ENCODE data around the gene PRKCZ. TPM values are rescaled to one million over a fixed set of nuclear protein-coding genes. Genes with fewer than 3 reads are reported as not detected.

The PRKCZ gene
- total and polyA plus RNA-seq, 2 experiments from 2014 or later, result 26.2 to 36.9 TPM

- TF ChIP-seq ZNF331 (CRISPR knock-in tag; IDR thresholded peaks at IDR 0.05; ENCODE audit: low read depth) (no peak), EZH2 (IDR thresholded peaks at IDR 0.05; ENCODE audit: low read depth, unreplicated experiment) (no peak), ETS1 (IDR thresholded peaks at IDR 0.05) (no peak), STAT1 (IDR thresholded peaks at IDR 0.05; ENCODE audit: unreplicated experiment) (no peak), CTCF (conservative IDR thresholded peaks at IDR 0.05; ENCODE audit: low read depth in 2 of 2) (no peak), ZNF114 (CRISPR knock-in tag; IDR thresholded peaks at IDR 0.05) (no peak), POLR2AphosphoS5 (IDR thresholded peaks at IDR 0.05; ENCODE audit: low read depth) (no peak), EZH2phosphoT487 (IDR thresholded peaks at IDR 0.05; ENCODE audit: unreplicated experiment) (no peak)
Observed at GRCh38 chr1:2198571-2198970, 148.4 kb downstream of the PRKCZ start.

GRCh38 chr1:2199042-2199810, 149.0 kb downstream of the PRKCZ start:
- Histone ChIP-seq H4K20me1 (replicated peaks; ENCODE audit: insufficient read depth) (no peaks in the 10 kb centered on the region), H3K27me3 (ENCODE audit: insufficient read depth) (no peaks in the 10 kb centered on the region), H3K79me2 (replicated peaks; ENCODE audit: insufficient read depth) (no peaks in the 10 kb centered on the region; the same call in 1 of the 2 replicates), H3K9me2 (ENCODE audit: insufficient read depth) (no peaks in the 10 kb centered on the region), H3K4me3 (peak overlapping the region; percentile 38; the same call in 1 of the 2 replicates), H3F3A (replicated peaks; ENCODE audit: low read depth) (peaks cover 4% of the 10 kb centered on the region; the same call in 1 of the 2 replicates), H3K4me2 (peak overlapping the region; percentile 40), H3K27ac (ENCODE audit: low read depth) (no peak overlapping the region), H3K36me3 (ENCODE audit: insufficient read depth) (no peaks in the 10 kb centered on the region), H2AFZ (peak overlapping the region; percentile 76; the same call in 1 of the 2 replicates), H3K4me1 (ENCODE audit: insufficient read depth) (0 out of 2 replicates have a peak, but pooled peaks cover 5% of the 10 kb centered on the region)
- peak; percentile 69 for TF ChIP-seq POLR2AphosphoS5 (IDR thresholded peaks at IDR 0.05; ENCODE audit: low read depth)
- peak; percentile 25 to 31; a peak in 3 of 4 replicates for TF ChIP-seq CTCF (conservative IDR thresholded peaks at IDR 0.05; ENCODE audit: low read depth in 2 of 2)
- TF ChIP-seq EZH2phosphoT487 (IDR thresholded peaks at IDR 0.05; ENCODE audit: unreplicated experiment), result no peak
- no peak for TF ChIP-seq STAT1 (IDR thresholded peaks at IDR 0.05; ENCODE audit: unreplicated experiment)
- DNase-seq (ENCODE audit: low spot score), result peak; percentile 86
- no peak overlapping the region; the same call in none of the 2 replicates for H3K27ac Mint-ChIP-seq
- peaks cover 9% of the 10 kb centered on the region; the same call in 2 of the 3 replicates for H3K4me1 Mint-ChIP-seq
- no peaks in the 10 kb centered on the region for H3K36me3 Mint-ChIP-seq (ENCODE audit: low read depth)
- H3K4me3 Mint-ChIP-seq, result peak overlapping the region; percentile 76
- peak; percentile 77 for ATAC-seq
- no peaks in the 10 kb centered on the region for H3K9me3 Mint-ChIP-seq
- peaks cover 10% of the 10 kb centered on the region for H3K27me3 Mint-ChIP-seq (ENCODE audit: insufficient read depth, low read depth, poor library complexity)

More at GRCh38 chr1:2198571-2198970, 148.4 kb downstream of the PRKCZ start:
- Mint-ChIP-seq H3K4me3 (no peak overlapping the region), H3K27ac (no peak overlapping the region), H3K27me3 (ENCODE audit: insufficient read depth, low read depth, poor library complexity) (peaks cover 10% of the 10 kb centered on the region), H3K4me1 (peaks cover 6% of the 10 kb centered on the region; the same call in 2 of the 3 replicates), H3K36me3 (ENCODE audit: low read depth) (no peaks in the 10 kb centered on the region), H3K9me3 (no peaks in the 10 kb centered on the region)
- Histone ChIP-seq H3K27me3 (ENCODE audit: insufficient read depth) (no peaks in the 10 kb centered on the region), H2AFZ (no peak overlapping the region), H3K4me2 (no peak overlapping the region), H3K9me2 (ENCODE audit: insufficient read depth) (no peaks in the 10 kb centered on the region), H3F3A (replicated peaks; ENCODE audit: low read depth) (peaks cover 3% of the 10 kb centered on the region; the same call in 1 of the 2 replicates), H4K20me1 (replicated peaks; ENCODE audit: insufficient read depth) (no peaks in the 10 kb centered on the region), H3K4me1 (ENCODE audit: insufficient read depth) (peaks cover 5% of the 10 kb centered on the region; the same call in 1 of the 2 replicates), H3K4me3 (no peak overlapping the region), H3K36me3 (ENCODE audit: insufficient read depth) (no peaks in the 10 kb centered on the region), H3K79me2 (replicated peaks; ENCODE audit: insufficient read depth) (no peaks in the 10 kb centered on the region; the same call in 1 of the 2 replicates), H3K27ac (ENCODE audit: low read depth) (no peak overlapping the region)
- no peak for ATAC-seq
- no peak for DNase-seq (ENCODE audit: low spot score)
